Measurements from ENCODE around the gene ZNF653. TPM values are rescaled to one million over a fixed set of nuclear protein-coding genes. Genes with fewer than 3 reads are reported as not detected.
A peak's percentile ranks its signal among the peaks of the same experiment; 100 is the strongest.

Gene ZNF653
- total RNA-seq, 2 donors from 2014 or later: 12.3 to 12.6 TPM

DNA sequence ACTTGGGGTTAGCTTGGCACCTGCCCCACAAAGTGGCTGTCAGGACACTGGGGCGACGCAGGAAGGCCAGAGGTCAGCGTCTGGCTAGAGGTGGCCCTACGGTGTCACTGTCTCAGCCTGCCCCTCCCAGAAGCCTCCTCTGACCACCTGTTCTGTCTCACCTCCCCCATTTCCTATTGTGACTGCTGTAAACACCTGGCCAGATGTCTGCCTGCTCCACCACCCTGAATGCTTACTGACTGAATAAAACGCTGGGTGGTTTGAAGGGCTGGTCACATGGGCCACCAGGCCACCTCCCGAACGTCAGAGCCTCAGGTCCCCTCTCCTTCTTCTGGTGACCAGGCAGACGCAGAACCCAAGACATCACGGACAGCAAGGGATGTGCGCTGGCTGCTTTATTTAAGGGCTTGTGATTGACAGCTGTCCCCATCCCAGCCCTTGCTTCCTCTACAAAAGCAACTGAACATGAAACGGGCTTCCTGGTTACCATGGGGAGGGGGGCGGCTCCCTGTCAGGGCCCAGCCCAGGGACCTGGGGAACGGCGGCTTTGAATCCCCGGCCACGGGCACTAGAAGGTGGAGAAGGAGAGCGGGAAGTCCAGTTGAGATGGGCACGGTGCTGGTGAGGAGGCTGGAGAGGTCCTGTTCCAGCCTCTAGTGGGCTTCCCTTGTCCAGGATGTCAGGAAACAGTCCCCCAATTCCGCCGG is 47.2 kb upstream of the ZNF653 start:
- no peak overlapping the region for H3K4me3 Mint-ChIP-seq
- no peak overlapping the region for H3K9ac ChIP-seq (ENCODE audit: extremely low read depth, low read length, poor library complexity, severe bottlenecking)
- H3K27me3 ChIP-seq (ENCODE audit: control insufficient read depth, insufficient read depth, low read length, poor library complexity, severe bottlenecking): no peaks in the 10 kb centered on the region
- no peaks in the 10 kb centered on the region for H3K27me3 Mint-ChIP-seq (ENCODE audit: insufficient read depth)
- no peak for TF ChIP-seq CTCF (conservative IDR thresholded peaks at IDR 0.05)
- 94 to 95% methylated on average over 12 to 20 of the region's 20 CpGs for WGBS, 2 experiments (ENCODE audit: insufficient coverage in 1 of 2, insufficient read length in 1 of 2)
- H3K4me1 Mint-ChIP-seq: peaks cover 1% of the 10 kb centered on the region
- no peak overlapping the region for H3K27ac Mint-ChIP-seq
- no peak overlapping the region for H3K4me3 ChIP-seq (ENCODE audit: low read length)
- H3K9me3 Mint-ChIP-seq: no peaks in the 10 kb centered on the region
- no peaks in the 10 kb centered on the region for H3K9me3 ChIP-seq (ENCODE audit: control insufficient read depth, low read length)
- H3K36me3 ChIP-seq (ENCODE audit: control insufficient read depth, insufficient read depth, low read length): peaks cover 51% of the 10 kb centered on the region
- no peaks in the 10 kb centered on the region for H3K4me1 ChIP-seq (ENCODE audit: control insufficient read depth, insufficient read depth, low read length)
- DNase-seq: no peak
- no peak overlapping the region for H3K27ac ChIP-seq (ENCODE audit: low read depth, low read length)
- peaks cover 25% of the 10 kb centered on the region for H3K36me3 Mint-ChIP-seq (ENCODE audit: low read depth)

DNA sequence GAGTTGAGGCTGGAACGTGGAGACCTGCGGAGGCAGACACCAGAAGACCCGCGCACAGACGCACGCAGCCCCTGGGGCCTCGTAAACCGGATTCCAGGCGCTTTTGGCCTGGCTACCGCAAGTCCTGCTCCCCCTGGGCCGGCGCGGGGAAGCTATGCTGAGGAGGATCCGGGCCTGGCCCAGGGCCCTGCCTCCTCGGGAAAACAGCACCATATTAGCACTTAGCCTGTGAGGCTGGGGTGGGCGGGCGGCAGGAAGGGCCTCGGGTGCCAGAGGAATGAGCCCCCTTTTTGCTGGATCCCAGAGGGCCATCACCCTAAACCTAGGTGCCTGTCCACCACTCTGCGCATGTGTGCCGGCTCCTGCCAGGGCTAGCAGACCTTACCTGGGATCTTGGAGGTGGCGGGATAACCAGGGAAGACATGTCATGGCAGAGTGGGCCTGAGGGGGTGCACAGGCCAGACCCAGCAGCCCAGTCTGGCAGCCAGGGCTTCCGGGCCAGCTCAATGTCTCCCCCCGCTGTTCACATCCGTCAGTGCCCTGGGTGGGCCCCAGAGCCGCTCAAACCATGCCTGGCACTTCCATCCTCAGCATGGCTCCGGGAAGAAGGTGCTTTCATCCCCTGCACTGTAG is 46.1 kb upstream of the ZNF653 start:
- peak; percentile 88 for DNase-seq

DNA sequence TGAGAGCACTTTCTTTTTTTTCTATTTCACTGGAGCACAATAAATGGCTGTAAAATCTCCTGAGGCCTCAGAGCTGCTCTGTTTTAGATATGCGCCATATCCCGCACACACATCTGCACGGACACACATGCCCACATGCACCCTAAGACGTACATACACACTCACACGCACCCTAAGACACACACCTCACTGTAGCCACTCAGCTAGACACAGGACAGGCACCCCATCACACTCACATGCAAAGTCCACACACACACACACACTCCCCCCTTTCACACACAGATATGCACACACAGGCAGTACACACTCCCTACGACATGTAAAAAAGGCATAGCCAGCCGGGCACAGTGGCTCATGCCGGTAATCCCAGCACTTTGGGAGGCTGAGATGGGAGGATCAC is 44.6 kb upstream of the ZNF653 start:
- Histone ChIP-seq H3K9ac (ENCODE audit: extremely low read depth, low read length, poor library complexity, severe bottlenecking) (no peak overlapping the region), H3K4me3 (ENCODE audit: low read length) (no peak overlapping the region), H3K27me3 (ENCODE audit: control insufficient read depth, insufficient read depth, low read length, poor library complexity, severe bottlenecking) (no peaks in the 10 kb centered on the region), H3K27ac (ENCODE audit: low read depth, low read length) (no peak overlapping the region), H3K9me3 (ENCODE audit: control insufficient read depth, low read length) (no peaks in the 10 kb centered on the region), H3K4me1 (ENCODE audit: control insufficient read depth, insufficient read depth, low read length) (no peaks in the 10 kb centered on the region), H3K36me3 (ENCODE audit: control insufficient read depth, insufficient read depth, low read length) (peaks cover 46% of the 10 kb centered on the region)
- 87 to 94% methylated on average over 3 to 8 of the region's 8 CpGs for WGBS, 2 experiments (ENCODE audit: insufficient coverage in 1 of 2, insufficient read length in 1 of 2)
- Mint-ChIP-seq H3K27me3 (ENCODE audit: insufficient read depth) (no peaks in the 10 kb centered on the region), H3K36me3 (ENCODE audit: low read depth) (peaks cover 22% of the 10 kb centered on the region), H3K9me3 (no peaks in the 10 kb centered on the region), H3K4me3 (no peak overlapping the region), H3K27ac (no peak overlapping the region), H3K4me1 (no peaks in the 10 kb centered on the region)
- no peak for DNase-seq
- TF ChIP-seq CTCF (conservative IDR thresholded peaks at IDR 0.05): no peak

More for the DNA sequence above, 46.1 kb upstream of the ZNF653 start:
- Histone ChIP-seq H3K27me3 (ENCODE audit: control insufficient read depth, insufficient read depth, low read length, poor library complexity, severe bottlenecking) (no peaks in the 10 kb centered on the region), H3K4me1 (ENCODE audit: control insufficient read depth, insufficient read depth, low read length) (no peaks in the 10 kb centered on the region), H3K9me3 (ENCODE audit: control insufficient read depth, low read length) (no peaks in the 10 kb centered on the region), H3K27ac (ENCODE audit: low read depth, low read length) (no peak overlapping the region), H3K9ac (ENCODE audit: extremely low read depth, low read length, poor library complexity, severe bottlenecking) (no peak overlapping the region), H3K36me3 (ENCODE audit: control insufficient read depth, insufficient read depth, low read length) (peaks cover 53% of the 10 kb centered on the region), H3K4me3 (ENCODE audit: low read length) (no peak overlapping the region)
- no peak overlapping the region for H3K27ac Mint-ChIP-seq
- no peaks in the 10 kb centered on the region for H3K27me3 Mint-ChIP-seq (ENCODE audit: insufficient read depth)
- H3K9me3 Mint-ChIP-seq: no peaks in the 10 kb centered on the region
- peaks cover 26% of the 10 kb centered on the region for H3K36me3 Mint-ChIP-seq (ENCODE audit: low read depth)
- TF ChIP-seq CTCF (conservative IDR thresholded peaks at IDR 0.05): peak; percentile 77
- WGBS, 2 experiments (ENCODE audit: insufficient coverage in 1 of 2, insufficient read length in 1 of 2): 87 to 88% methylated on average over 18 to 26 of the region's 26 CpGs
- H3K4me3 Mint-ChIP-seq: no peak overlapping the region
- no peaks in the 10 kb centered on the region for H3K4me1 Mint-ChIP-seq

Measured in endodermal cell (in vitro differentiated cells).